Measurements from ENCODE around the gene ZIC5. TPM values are rescaled to one million over a fixed set of nuclear protein-coding genes. Genes with fewer than 3 reads are reported as not detected.
A peak's percentile ranks its signal among the peaks of the same experiment; 100 is the strongest.

Gene ZIC5
- total RNA-seq, 4 donors from 2014 or later = not detected

GRCh38 chr13:99989276-99990125 is 17.9 kb upstream of the ZIC5 start:
- 9 to 21% methylated on average over 19 to 24 of the region's 42 CpGs for WGBS, 2 donors
- intact Hi-C loops (cut with DNase I) = no loop called here
- no peak for TF ChIP-seq POLR2A (IDR thresholded peaks at IDR 0.05)
- TF ChIP-seq CTCF (IDR thresholded peaks at IDR 0.05) = no peak
- Histone ChIP-seq H3K4me1 (peaks cover 0 to 48% (median 7%) of the 10 kb centered on the region in 3 donors), H3K27ac (no peak overlapping the region), H3K4me3 (peak overlapping the region in 1 of 4 donors; percentile 18), H3K36me3 (no peaks in the 10 kb centered on the region), H3K9me3 (no peaks in the 10 kb centered on the region), H3K27me3 (peaks cover 55 to 100% (median 90%) of the 10 kb centered on the region in 4 donors)
- no peak for DNase-seq

GRCh38 chr13:99988529-99989275 is 17.1 kb upstream of the ZIC5 start:
- H3K27me3 ChIP-seq = peaks cover 63 to 100% (median 90%) of the 10 kb centered on the region in 4 donors
- no peaks in the 10 kb centered on the region for H3K36me3 ChIP-seq
- no peak for DNase-seq
- H3K4me1 ChIP-seq = peaks cover 0 to 56% (median 7%) of the 10 kb centered on the region in 3 donors
- WGBS, 2 donors = 14 to 21% methylated on average over 16 to 31 of the region's 43 CpGs
- H3K4me3 ChIP-seq = no peak overlapping the region
- TF ChIP-seq CTCF (IDR thresholded peaks at IDR 0.05) (no peak), POLR2A (IDR thresholded peaks at IDR 0.05) (no peak)
- H3K9me3 ChIP-seq = no peaks in the 10 kb centered on the region
- no peak overlapping the region for H3K27ac ChIP-seq
- intact Hi-C loops (cut with DNase I) = no loop called here

- Histone ChIP-seq H3K4me1 (peaks cover 2 to 69% (median 16%) of the 10 kb centered on the region in 3 donors), H3K27me3 (peaks cover 65 to 100% (median 94%) of the 10 kb centered on the region in 4 donors), H3K4me3 (no peak overlapping the region), H3K36me3 (no peaks in the 10 kb centered on the region), H3K9me3 (no peaks in the 10 kb centered on the region), H3K27ac (no peak overlapping the region)
- 19 to 22% methylated on average over 9 to 17 of the region's 20 CpGs for WGBS, 2 donors
- no peak for TF ChIP-seq POLR2A (IDR thresholded peaks at IDR 0.05)
- no peak for TF ChIP-seq CTCF (IDR thresholded peaks at IDR 0.05)
- DNase-seq = no peak
- intact Hi-C loops (cut with DNase I) = no loop called here
Observed at GRCh38 chr13:99987154-99988019, 15.8 kb upstream of the ZIC5 start.

- intact Hi-C loops (cut with DNase I) = no loop called here
- no peak overlapping the region for H3K4me3 ChIP-seq
- no peak for DNase-seq
- H3K27me3 ChIP-seq = peaks cover 66 to 100% (median 88%) of the 10 kb centered on the region in 4 donors
- WGBS, 2 donors = 36 to 43% methylated on average over 8 of the region's 8 CpGs
- H3K36me3 ChIP-seq = no peaks in the 10 kb centered on the region
- H3K27ac ChIP-seq = no peak overlapping the region
- H3K9me3 ChIP-seq = no peaks in the 10 kb centered on the region
- TF ChIP-seq POLR2A (IDR thresholded peaks at IDR 0.05) (no peak), CTCF (IDR thresholded peaks at IDR 0.05) (no peak)
- peaks cover 9 to 73% (median 16%) of the 10 kb centered on the region in 3 donors for H3K4me1 ChIP-seq
Observed at GRCh38 chr13:99986741-99987140, 15.2 kb upstream of the ZIC5 start.
